ENCODE data around the gene RGMA. TPM values are rescaled to one million over a fixed set of nuclear protein-coding genes. Genes with fewer than 3 reads are reported as not detected.

Gene RGMA
- total and polyA plus RNA-seq, 2 donors (not counting 1 experiment from before 2014, with no cell fraction given) = not detected

DNA sequence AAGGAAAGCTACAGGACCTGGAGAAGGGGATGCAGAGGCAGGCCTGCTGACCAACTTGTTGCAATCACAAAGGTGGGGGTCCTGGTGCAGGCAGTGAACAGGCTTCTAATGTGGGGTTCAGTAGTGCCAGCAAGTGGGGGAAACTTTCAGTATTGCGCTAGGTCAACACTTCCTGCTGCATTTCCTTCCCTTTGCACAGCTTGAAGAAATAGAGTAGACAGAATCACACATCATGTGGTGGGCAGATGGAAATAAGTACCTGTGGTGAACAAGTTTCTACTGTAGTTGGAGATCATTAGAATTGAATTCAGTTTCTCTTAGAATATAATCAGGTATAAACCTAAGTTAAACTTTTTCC, 63.4 kb downstream of the RGMA start:
- Histone ChIP-seq H3K79me2 (ENCODE audit: control insufficient read depth, insufficient read depth, low read length) (peaks cover 2% of the 10 kb centered on the region), H2AFZ (ENCODE audit: insufficient read depth, low read depth, low read length, poor library complexity, severe bottlenecking) (no peak overlapping the region), H3K4me3 (ENCODE audit: control extremely low read depth in 1 of 5, extremely low read depth in 1 of 5, insufficient read depth in 1 of 5, low read depth in 2 of 5, low read length in 4 of 5) (no peak overlapping the region), H3K4me2 (replicated peaks; ENCODE audit: low read depth, low read length, poor library complexity, severe bottlenecking) (no peak overlapping the region), H3K27ac (ENCODE audit: low read length in 2 of 2) (peak overlapping the region in 1 of 2 donors; percentile 38), H3K9me3 (ENCODE audit: control extremely low read depth in 1 of 3, control insufficient read depth in 2 of 3, insufficient read depth in 1 of 3, low read length in 2 of 3) (no peaks in the 10 kb centered on the region), H3K27me3 (replicated peaks in 1 of 4; ENCODE audit: control extremely low read depth in 1 of 4, control insufficient read depth in 3 of 4, insufficient read depth in 4 of 4, low read length in 3 of 4) (no peaks in the 10 kb centered on the region), H3K9ac (ENCODE audit: low read length) (no peak overlapping the region), H3K4me1 (ENCODE audit: control insufficient read depth in 2 of 2, insufficient read depth in 2 of 2, low read length in 2 of 2) (peaks cover 5 to 10% of the 10 kb centered on the region in 2 donors), H4K20me1 (ENCODE audit: control insufficient read depth, insufficient read depth, low read length, poor library complexity, severe bottlenecking) (peaks cover 50% of the 10 kb centered on the region), H3K36me3 (replicated peaks in 1 of 2; ENCODE audit: control extremely low read depth in 1 of 2, control insufficient read depth in 1 of 2, extremely low read depth in 1 of 2, insufficient read depth in 2 of 2, low read length in 1 of 2) (peaks cover 17 to 69% of the 10 kb centered on the region in 2 experiments)
- Mint-ChIP-seq H3K27ac (peak overlapping the region; percentile 64), H3K9me3 (ENCODE audit: insufficient read depth) (no peaks in the 10 kb centered on the region), H3K4me3 (no peak overlapping the region), H3K27me3 (no peaks in the 10 kb centered on the region), H3K4me1 (peaks cover 43% of the 10 kb centered on the region)
- DNase-seq (no peak), ATAC-seq (ENCODE audit: low read depth) (no peak)
- intact Hi-C loops (cut with micrococcal nuclease) = no loop called here
- ChIA-PET CTCF (interaction anchor here (1.2 kb wide), 1 partner anchor 10 kb away, joined by 3 read pairs; no protein-coding TSS in a partner anchor), POLR2A (no interaction called here)
- TF ChIP-seq, protein P1, sequence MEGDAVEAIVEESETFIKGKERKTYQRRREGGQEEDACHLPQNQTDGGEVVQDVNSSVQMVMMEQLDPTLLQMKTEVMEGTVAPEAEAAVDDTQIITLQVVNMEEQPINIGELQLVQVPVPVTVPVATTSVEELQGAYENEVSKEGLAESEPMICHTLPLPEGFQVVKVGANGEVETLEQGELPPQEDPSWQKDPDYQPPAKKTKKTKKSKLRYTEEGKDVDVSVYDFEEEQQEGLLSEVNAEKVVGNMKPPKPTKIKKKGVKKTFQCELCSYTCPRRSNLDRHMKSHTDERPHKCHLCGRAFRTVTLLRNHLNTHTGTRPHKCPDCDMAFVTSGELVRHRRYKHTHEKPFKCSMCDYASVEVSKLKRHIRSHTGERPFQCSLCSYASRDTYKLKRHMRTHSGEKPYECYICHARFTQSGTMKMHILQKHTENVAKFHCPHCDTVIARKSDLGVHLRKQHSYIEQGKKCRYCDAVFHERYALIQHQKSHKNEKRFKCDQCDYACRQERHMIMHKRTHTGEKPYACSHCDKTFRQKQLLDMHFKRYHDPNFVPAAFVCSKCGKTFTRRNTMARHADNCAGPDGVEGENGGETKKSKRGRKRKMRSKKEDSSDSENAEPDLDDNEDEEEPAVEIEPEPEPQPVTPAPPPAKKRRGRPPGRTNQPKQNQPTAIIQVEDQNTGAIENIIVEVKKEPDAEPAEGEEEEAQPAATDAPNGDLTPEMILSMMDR (IDR thresholded peaks at IDR 0.05) = no peak
- TF ChIP-seq EZH2 (IDR thresholded peaks at IDR 0.05; ENCODE audit: borderline replicate concordance, insufficient read depth, low read depth, low read length, poor library complexity, severe bottlenecking) = no peak
- 33% methylated on average over 1 of the region's 1 CpG for WGBS (ENCODE audit: insufficient coverage)

DNA sequence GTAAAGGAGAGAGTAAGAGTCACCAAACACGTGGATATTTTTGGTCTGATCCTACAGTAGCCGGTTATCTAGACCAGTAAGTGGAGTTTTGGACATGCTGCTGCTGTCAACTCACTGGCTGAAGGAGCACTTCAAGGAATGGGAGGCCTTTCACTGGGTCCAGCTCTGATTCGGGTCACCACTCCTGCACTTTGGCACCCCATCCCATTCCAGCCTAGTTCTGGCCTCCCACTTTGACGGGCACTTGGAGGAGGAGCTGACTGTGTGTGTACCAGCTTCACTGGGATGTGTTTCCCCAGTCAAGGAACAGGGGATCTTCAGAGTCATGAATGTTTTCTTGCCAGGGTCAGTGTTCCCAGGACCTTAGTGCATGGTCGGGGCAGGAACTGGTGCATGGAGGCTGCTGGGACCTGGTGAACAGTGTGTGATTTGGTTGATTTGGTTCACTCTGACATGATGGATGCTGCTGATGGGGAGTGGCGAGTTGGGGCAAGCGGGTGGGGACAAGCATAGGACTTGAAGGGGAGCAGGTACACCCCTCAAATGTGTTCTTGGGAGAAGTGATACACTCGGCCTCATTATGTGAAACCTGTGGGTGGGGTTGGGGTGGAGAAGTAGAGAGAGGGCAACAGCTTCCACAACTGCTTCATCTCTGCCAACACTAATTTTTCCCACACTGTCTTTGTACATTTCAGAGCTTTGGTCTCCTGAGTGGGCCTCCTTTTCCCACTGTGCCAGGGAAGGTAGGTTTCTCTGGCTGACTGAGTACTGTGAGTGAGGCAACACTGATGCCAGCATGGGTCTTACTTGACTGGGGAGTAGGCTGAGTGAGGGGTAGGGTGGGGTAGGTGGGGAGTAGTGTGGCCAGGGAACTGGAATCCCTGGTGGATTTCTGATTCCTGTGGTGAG, 64.0 kb downstream of the RGMA start:
- H3K27ac Mint-ChIP-seq = peak overlapping the region; percentile 75
- DNase-seq = no peak
- POLR2A ChIA-PET = no interaction called here
- Histone ChIP-seq H3K27me3 (replicated peaks in 1 of 4; ENCODE audit: control extremely low read depth in 1 of 4, control insufficient read depth in 3 of 4, insufficient read depth in 4 of 4, low read length in 3 of 4) (no peaks in the 10 kb centered on the region), H3K9me3 (ENCODE audit: control extremely low read depth in 1 of 3, control insufficient read depth in 2 of 3, insufficient read depth in 1 of 3, low read length in 2 of 3) (no peaks in the 10 kb centered on the region), H3K79me2 (ENCODE audit: control insufficient read depth, insufficient read depth, low read length) (peaks cover 8% of the 10 kb centered on the region), H3K4me3 (ENCODE audit: control extremely low read depth in 1 of 5, extremely low read depth in 1 of 5, insufficient read depth in 1 of 5, low read depth in 2 of 5, low read length in 4 of 5) (no peak overlapping the region), H2AFZ (ENCODE audit: insufficient read depth, low read depth, low read length, poor library complexity, severe bottlenecking) (no peak overlapping the region), H3K27ac (ENCODE audit: low read length in 2 of 2) (peak overlapping the region in 1 of 2 donors; percentile 38), H3K36me3 (replicated peaks in 1 of 2; ENCODE audit: control extremely low read depth in 1 of 2, control insufficient read depth in 1 of 2, extremely low read depth in 1 of 2, insufficient read depth in 2 of 2, low read length in 1 of 2) (peaks cover 17 to 76% of the 10 kb centered on the region in 2 experiments), H3K9ac (ENCODE audit: low read length) (no peak overlapping the region), H3K4me1 (ENCODE audit: control insufficient read depth in 2 of 2, insufficient read depth in 2 of 2, low read length in 2 of 2) (peaks cover 5 to 8% of the 10 kb centered on the region in 2 donors), H3K4me2 (replicated peaks; ENCODE audit: low read depth, low read length, poor library complexity, severe bottlenecking) (no peak overlapping the region), H4K20me1 (ENCODE audit: control insufficient read depth, insufficient read depth, low read length, poor library complexity, severe bottlenecking) (peaks cover 50% of the 10 kb centered on the region)
- no peaks in the 10 kb centered on the region for H3K27me3 Mint-ChIP-seq
- 97% methylated on average over 5 of the region's 8 CpGs for WGBS (ENCODE audit: insufficient coverage)
- H3K4me3 Mint-ChIP-seq = no peak overlapping the region
- no peak for TF ChIP-seq EZH2 (IDR thresholded peaks at IDR 0.05; ENCODE audit: borderline replicate concordance, insufficient read depth, low read depth, low read length, poor library complexity, severe bottlenecking)
- TF ChIP-seq, protein P1 (IDR thresholded peaks at IDR 0.05) = no peak
- H3K9me3 Mint-ChIP-seq (ENCODE audit: insufficient read depth) = no peaks in the 10 kb centered on the region
- intact Hi-C loops (cut with micrococcal nuclease) = no loop called here
- CTCF ChIA-PET = no interaction called here
- ATAC-seq (ENCODE audit: low read depth) = no peak
- H3K4me1 Mint-ChIP-seq = peaks cover 42% of the 10 kb centered on the region
